Measurements from ENCODE around the gene APBB2.

The APBB2 gene

DNA sequence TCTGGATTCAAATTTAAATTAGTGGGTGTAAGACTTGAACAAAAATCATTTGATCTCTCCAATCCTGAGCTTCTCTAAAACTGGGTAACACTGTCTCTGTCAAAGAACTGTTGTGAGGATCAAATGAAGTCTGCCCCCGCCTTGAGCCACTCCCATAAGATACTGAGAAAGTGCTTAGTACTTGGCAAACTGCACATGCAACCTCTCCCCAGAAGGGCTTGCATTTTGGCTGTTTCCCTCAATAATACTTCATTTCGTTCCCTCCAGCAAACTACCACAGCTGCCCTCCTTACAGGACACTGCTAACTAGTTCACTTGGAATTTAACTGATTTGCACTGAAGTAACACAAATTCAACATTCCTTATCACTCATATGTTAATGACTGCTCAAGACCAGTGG lies 79.8 kb downstream of the APBB2 start:
- no peak for DNase-seq (ENCODE audit: low spot score)

- DNase-seq (ENCODE audit: low spot score) = no peak
Observed at GRCh38 chr4:41133454-41134018, 80.8 kb downstream of the APBB2 start.

DNA sequence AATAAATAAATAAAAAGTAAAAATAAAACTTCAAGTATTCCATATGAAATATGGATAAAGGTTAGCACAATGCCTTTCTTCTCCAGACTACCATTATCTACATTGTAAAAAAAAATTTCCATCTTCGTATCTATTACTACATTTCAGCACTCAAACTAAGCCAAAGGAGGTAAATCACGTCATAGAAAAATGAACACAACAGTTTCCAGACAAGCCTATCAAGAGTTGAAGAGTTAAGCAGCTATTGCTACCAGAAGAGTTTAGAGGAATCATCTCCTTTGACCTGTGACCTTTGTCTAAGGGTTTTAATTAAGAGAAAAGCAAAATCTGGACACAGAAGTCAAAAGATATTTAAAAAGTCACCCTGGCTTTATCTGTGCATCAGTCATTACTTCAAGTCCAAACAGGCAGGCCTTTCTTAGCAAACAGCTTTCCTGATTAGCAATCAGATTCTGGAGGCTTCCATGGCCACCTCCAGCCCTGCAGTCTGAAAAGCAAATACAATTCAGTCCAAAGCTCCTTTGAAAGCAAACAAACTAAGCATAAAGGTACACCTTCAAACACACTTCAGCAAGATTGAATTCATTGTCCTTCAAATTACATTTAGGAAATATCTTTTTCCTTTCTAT lies 82.2 kb downstream of the APBB2 start:
- DNase-seq (ENCODE audit: low spot score) = peak; percentile 54

DNA sequence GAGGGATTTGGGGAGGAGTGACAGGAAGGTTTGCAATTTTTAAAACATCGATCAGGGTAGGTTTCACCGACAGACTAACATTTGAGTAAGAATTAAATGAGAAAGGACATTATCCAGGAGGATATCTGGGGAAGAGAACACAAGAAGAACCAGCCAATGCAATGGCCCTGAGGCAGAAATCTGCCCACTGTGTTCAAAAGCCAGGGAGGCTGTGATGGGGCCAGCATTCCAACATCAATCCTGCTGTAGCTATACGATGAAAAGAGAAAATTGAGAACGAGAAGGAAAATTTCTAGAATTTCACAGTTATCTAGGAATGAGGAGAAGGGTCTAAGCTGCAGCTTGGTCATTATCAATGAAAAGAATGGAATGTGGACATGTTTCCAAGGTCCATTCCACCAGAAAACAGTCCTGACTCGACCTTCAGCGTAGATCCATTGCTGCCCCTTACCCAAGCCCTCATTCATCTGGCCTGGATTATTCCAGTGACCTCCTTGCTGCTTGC lies 84.4 kb downstream of the APBB2 start:
- DNase-seq (ENCODE audit: low spot score) = no peak

- DNase-seq (ENCODE audit: low spot score) = no peak
Observed at GRCh38 chr4:41129128-41129754, 85.1 kb downstream of the APBB2 start.

DNA sequence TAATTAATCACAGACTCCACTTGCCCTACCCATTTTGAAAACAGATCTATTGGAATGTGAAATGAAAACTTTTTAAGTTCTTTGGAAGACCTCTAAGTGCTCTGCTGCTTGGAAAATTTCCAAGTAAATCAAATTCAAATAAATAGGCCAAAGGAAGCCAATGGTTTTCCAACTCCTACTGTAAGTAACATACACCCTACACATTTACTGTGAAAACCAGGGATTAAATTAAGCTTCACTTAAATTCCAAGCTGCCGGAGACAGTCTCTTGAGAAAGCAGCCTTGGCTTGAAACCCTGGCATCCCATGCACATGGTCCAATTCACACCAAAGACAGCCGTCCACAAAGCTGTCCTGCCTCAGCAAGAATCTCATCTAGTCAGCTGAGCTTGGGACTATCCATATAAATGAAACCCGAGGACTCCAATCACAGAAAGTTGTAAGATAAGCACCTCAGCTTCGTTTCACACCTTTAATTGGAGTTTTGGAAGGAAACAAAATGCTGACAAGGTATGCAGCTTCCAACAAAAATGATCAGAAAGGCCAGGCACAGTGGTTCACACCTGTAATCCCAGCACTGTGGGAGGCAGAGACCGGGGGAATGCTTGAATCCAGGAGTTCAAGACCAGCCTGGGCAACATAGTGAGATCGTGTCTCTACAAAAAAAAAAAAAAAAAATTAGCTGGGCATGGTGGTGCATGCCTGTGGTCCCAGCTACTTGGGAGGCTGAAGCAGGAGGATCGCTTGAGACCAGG lies 88.6 kb downstream of the APBB2 start:
- no peak for DNase-seq (ENCODE audit: low spot score)

GRCh38 chr4:41124916-41125548 lies 89.3 kb downstream of the APBB2 start:
- DNase-seq (ENCODE audit: low spot score) = peak; percentile 27

GRCh38 chr4:41122775-41123174 lies 91.6 kb downstream of the APBB2 start:
- no peak for DNase-seq (ENCODE audit: low spot score)

DNA sequence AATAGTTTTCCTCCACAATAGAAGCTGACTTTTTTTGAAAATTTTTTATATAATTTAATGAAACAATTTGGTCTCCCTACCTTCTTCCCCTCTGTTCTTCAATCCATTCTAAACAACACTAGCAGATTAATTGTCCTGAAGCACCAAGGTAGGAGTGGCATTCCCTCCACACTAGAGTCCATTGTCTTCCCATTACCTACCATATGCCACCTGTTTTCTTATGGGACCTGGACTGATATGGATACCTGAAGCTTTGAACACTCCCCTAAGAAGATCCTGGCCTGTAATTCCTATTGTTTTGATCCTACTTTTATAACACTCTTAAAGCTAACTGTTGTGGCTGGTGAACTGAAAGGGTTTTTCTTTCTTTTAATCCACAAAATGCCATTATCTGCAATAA lies 92.0 kb downstream of the APBB2 start:
- DNase-seq (ENCODE audit: low spot score) = no peak

DNA sequence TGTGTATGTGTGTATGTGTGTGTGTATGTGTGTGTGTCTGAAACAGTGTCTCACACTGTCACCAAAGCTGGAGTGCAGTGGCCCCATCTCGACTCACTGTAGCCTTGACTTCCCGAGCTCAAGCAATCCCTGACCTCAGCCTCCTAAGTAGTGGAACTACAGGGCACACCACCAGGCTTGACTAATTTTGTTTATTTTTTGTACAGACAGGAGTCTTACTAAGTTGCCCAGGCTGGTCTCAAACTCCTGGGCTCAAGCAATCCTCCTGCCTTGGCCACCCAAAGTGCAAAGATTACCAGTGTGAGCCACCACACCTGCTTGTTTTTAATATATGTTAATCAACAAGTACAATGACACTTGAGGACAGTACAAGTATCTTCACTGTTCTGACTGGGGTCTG lies 92.4 kb downstream of the APBB2 start:
- no peak for DNase-seq (ENCODE audit: low spot score)

DNA sequence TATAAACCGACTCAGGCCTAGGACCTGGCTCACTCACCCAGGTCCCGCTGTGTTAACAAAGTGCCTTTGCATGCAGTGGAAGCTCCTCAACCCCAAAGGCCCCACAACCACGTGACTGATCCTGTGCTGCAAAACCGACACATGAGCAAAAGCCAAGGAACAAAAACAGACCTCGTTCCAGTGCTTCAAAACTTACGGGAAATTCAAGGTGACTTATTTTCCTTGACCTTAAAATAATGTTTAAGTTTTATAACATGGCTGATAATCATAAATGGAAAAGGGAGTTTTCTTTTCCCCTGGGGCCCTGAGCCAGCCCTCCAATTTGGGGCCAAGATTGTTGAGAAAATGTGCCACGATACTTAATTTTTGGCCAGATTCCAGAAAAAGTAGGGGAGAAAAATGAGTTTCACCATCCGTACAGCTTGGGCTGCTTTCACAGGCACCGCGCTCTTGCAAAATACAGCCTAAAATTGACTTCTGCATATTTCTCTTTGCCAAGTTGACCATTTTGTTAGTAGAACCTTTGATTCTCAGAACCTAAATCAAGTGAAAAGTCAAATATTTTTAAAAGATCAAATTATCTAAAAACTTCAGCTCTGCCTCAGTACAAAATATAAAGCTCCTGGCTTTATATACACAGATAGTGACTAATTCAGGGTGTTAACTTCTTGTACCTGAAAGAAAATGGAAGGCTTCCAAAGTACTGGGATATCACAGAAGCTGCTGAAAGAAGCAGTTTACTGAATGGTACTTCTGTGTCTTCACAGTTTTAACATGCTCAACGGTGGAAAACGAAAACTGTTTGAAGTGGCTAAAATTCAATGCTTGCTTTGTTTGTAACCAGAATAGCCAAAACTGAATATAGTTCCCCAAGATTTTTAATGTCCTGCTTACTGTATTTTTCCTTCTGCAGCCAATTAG lies 93.8 kb downstream of the APBB2 start:
- peak; percentile 37 for DNase-seq (ENCODE audit: low spot score)

DNA sequence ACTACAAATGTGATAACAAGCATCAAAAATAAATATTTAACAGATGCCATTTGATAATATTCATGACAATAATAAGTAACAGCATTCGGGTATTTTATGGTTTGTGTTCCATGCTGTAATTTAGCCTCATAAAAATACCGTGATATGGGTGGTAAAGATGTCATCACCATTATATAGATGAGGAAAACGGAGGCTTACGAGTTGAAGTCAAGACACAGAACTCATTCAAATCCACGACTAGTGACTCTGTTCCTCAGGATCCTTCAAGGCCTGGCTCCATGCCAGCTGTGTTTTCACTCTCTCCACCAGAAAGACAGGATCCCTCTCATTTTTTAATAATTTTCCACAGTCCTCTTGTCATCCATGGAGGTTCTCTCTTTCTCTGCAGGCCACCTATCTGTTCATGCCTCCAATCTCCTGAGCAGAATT lies 94.5 kb downstream of the APBB2 start:
- DNase-seq (ENCODE audit: low spot score) = no peak

DNA sequence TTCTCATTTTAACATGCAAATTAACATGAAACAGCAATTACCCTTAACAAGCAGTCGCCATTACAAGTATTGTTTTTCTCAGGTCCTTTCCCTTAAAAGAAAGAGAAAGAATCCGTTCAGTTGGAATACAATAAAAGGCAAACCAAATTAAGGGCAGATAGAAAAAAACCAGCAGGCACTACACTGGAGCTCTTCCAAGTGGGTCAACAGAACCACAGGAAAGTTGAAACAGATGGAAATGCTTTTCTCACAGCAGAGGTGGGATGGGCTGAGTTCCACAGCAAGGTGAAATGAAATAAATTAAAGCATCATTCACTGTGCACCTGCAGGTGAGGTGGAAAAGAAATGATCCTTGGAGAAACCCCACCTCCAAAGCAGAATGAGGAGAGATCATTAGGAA lies 102.6 kb downstream of the APBB2 start:
- no peak for DNase-seq (ENCODE audit: low spot score)

DNA sequence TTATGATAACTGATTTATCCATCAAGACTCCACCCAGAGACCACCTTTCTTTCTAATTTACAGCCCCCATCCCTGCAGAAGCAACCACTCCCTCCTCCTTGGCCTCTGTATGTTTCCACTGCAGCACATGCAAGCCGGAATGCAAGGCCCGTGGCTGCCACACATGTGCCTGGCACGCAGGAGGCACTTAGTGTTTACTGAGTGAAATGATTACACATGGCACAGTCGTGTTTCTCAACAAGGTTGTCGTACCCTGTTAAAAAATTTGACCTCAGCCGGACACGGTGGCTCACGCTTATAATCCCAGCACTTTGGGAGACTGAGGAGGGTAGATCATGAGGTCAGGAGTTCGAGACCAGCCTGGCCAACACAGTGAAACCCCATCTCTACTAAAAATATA lies 104.3 kb downstream of the APBB2 start:
- DNase-seq (ENCODE audit: low spot score) = no peak

DNA sequence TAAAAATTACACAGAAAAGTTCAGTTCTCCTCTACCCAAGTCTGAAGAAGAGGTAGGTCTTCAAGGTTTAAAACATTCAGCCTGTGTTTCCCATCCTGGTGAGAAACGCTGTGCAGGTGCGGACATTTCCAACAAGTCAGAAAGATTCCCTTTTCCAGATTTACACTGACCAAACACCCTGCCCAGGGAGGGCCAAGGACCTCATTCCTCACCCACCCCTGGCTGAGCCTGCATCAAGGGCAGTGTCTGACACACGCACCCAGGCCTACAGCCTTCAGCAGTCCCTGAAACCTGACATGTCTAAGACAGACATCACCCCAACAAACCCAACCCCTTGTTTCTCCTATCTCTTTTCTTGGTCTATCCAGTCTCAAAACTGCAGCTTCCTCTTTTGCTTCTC lies 105.9 kb downstream of the APBB2 start:
- DNase-seq (ENCODE audit: low spot score) = no peak

- no peak for DNase-seq (ENCODE audit: low spot score)
Observed at GRCh38 chr4:41106694-41107419, 107.5 kb downstream of the APBB2 start.

DNA sequence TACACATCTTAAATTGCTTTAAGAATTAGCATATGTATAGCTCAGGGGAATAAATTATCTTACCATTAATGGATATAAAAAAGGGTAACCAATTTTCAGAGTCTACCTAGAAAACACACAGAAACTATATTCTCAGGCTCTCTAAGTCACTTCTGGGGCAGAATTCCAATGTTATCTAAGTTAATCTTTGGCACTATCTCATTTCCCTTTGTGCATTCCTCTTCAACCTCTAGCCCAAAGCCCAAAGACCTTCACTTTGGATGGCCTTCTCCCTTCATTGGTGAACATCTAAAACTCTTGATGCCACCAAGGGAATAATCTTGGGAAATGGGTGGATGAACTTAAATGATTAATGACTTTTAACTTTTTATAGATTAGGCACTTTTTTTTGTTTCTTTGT lies 108.3 kb downstream of the APBB2 start:
- no peak for DNase-seq (ENCODE audit: low spot score)

DNA sequence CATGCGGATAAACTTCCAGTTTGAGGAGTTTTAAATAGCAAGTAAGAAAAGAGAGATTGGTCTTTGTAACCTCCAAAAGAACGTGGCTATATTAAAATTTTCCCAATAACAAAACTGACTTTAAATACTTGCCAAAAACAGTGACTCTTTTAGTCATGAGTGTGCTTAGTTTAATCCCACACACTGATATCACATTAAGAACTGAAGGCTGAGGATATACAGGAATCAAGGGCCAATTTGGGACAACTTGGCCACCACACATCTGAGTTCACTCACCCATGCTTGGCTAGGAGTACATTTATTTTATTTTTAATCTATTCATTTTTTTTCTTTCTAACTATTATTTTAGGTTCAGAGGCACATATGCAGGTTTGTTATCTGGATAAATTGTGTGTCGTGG lies 110.2 kb downstream of the APBB2 start:
- DNase-seq (ENCODE audit: low spot score) = no peak

DNA sequence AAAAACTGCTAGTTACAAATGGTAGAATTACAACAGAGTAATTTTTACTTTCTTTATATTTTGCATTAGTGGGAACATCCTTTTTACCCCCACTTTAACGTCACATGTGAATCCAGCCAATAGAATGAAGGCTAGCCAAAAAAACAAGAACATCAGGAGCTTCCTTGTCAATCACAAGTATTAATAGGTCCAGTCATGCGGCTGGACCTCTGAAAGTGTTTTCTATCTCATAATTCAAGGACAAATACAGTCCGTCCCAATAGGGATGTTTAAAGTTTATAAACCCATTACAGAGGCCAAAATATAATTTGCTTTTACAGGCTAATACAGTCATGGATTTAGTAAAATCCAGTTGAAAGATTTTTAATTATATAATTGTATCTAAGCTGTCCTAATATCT lies 110.7 kb downstream of the APBB2 start:
- no peak for DNase-seq (ENCODE audit: low spot score)

GRCh38 chr4:41102414-41103092 lies 111.8 kb downstream of the APBB2 start:
- no peak for DNase-seq (ENCODE audit: low spot score)
